ENCODE measurements around the gene PURA.

- TF ChIP-seq CTCF (IDR thresholded peaks at IDR 0.05; ENCODE audit: low read depth, low read length) = no peak
- TF ChIP-seq EZH2phosphoT487 (IDR thresholded peaks at IDR 0.05; ENCODE audit: low read depth) = no peak
Measured at GRCh38 chr5:140174014-140174413, 60.1 kb downstream of the PURA start.

All from OCI-LY3 (cell line).